Measurements from ENCODE around the gene FABP7. TPM values are rescaled to one million over a fixed set of nuclear protein-coding genes. Genes with fewer than 3 reads are reported as not detected.

The FABP7 gene
- total RNA-seq: not detected in 2 replicates

DNA sequence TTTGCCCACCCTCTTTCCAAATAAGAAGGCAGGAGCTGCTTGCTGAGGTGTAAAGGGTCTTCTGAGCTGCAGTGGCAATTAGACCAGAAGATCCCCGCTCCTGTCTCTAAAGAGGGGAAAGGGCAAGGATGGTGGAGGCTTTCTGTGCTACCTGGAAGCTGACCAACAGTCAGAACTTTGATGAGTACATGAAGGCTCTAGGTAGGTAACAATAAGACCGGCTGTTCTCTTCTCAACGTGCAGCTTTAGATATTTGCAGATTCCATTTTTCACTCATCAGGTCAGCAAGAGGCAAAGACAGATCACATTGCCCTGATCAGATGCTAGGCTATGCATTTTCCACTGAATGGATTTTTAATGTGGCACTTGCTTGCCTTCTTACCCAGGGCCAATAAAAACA, at the start of gene FABP7:
Gene FABP7 (plus strand): TSS at position 50 of the 400 bp plus-strand sequence. CDS start 79 bp downstream, at position 129.

DNA sequence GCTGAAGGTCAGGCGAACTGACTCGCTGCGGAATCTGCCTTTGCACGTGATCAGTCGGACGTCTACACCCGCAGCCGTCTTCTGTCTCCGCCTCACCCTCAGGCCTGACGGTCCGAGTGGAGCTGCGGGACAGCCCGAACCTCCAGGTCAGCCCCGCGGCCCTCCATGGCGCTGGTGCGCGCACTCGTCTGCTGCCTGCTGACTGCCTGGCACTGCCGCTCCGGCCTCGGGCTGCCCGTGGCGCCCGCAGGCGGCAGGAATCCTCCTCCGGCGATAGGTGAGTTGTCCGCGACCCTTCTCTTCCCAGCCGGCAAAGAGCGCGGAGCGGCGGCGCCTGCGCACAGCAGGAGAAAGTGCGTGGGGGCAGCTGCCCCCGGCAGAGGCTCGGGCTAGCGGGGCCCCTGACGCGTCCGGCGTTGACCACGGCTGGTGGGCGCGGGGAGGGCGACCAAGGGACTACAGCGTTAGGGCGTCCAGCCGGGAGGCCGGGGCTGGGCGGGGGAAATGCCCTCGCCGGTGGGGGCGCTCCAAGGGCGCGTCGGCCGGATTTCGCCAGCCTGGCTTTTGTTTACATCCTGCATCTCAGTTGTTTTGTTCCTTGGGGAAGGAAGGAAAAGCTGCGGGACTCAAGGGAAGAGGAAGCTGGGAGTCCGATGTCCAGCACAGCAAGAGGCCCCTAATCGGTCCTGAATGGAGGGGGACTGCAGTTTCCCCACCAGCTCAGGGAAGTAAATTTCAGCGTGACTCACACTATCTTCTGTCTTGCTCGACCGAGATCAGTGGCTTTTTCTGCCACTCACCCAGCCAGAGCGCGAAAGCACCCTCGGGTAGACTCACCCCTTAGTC, 9.9 kb downstream of the FABP7 start, which contains the start of gene SMPDL3A:
Gene SMPDL3A (plus strand): TSS at position 77 of the 846 bp plus-strand sequence. CDS start 89 bp downstream, at position 166.

Small RNA genes lying within 50 kb of the gene (small RNA-seq; reads per million reads assigned to genes)
- not detected for gene RN7SL564P

Other genes with a start within 250 kb of the FABP7 start
- 0.33 TPM in 1 of 2 replicates, not detected in the other for gene PKIB, start 169.3 kb upstream of the FABP7 start, total RNA-seq
- 4.2 and 6.4 TPM in 2 replicates for gene SMPDL3A, start 9.5 kb downstream of the FABP7 start, total RNA-seq
- not detected in 2 replicates for gene CLVS2, start 216.5 kb downstream of the FABP7 start, total RNA-seq

All from vein endothelial cell (primary cell).